HG03342 (cell line): Measurements from ENCODE around the gene TCF4.

ENCODE experiments used
- ATAC-seq: cut with Tn5 transposase; IDR thresholded peaks from one replicate; pipeline ENCODE4 v1.9.1; 2021; ENCODE audit warnings: mild to moderate bottlenecking, moderate library complexity; ENCODE audit not compliant: unreplicated experiment

The TCF4 gene

GRCh38 chr18:55310863-55311262 lies 277.1 kb downstream of the TCF4 start:
- no peak for ATAC-seq

GRCh38 chr18:55310044-55310676 lies 277.8 kb downstream of the TCF4 start:
- no peak for ATAC-seq

DNA sequence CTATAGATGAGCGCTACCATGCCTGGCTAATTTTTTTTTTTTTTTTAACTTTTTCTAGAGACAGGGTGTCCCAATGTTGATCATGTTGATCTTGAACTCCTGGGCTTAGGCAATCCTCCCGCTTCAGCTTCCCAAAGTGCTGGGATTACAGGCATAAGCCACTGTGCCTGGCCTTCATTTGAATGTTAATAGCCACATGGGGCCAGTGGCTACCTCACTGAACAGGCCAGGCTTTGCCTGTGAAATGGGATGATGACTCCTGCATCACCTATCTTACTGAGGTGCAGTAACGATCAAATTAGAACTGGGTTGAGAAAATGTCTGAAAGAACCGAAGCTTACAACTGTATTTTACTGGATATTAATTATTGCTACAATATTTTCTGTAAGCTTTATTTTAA lies 278.7 kb downstream of the TCF4 start:
- no peak for ATAC-seq

GRCh38 chr18:55307505-55307904 lies 280.5 kb downstream of the TCF4 start:
- ATAC-seq: peak; percentile 42

DNA sequence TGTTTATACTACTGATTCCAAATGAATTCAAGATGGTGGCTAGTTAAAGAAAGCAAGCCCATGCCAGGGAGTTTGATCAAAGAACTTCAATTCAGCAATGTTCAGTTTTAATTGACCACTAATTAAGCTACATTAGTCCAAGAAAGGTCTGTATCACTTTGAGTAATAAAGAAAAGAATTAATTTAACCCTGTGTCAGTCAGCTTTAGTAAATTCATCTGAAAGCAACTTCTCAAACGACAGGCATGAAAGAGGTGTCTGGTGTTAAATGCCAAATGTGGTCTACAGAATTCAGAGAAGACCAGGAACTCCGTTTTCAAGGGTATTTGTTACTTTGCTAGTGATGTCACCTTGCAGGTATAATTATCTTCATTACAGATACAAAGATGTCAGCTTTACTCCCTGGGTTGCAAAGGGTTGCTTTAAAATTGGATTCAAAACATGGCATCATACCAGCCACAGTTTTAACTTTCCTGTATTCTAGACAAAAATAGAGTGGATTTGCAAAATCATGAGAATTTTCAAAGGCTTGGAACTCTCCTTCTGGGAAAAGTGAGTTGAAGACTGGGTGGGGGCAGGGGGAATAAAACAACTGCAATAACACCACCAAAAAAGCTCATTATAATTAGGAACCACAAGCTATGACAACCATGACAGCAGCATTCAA lies 281.5 kb downstream of the TCF4 start:
- no peak for ATAC-seq

DNA sequence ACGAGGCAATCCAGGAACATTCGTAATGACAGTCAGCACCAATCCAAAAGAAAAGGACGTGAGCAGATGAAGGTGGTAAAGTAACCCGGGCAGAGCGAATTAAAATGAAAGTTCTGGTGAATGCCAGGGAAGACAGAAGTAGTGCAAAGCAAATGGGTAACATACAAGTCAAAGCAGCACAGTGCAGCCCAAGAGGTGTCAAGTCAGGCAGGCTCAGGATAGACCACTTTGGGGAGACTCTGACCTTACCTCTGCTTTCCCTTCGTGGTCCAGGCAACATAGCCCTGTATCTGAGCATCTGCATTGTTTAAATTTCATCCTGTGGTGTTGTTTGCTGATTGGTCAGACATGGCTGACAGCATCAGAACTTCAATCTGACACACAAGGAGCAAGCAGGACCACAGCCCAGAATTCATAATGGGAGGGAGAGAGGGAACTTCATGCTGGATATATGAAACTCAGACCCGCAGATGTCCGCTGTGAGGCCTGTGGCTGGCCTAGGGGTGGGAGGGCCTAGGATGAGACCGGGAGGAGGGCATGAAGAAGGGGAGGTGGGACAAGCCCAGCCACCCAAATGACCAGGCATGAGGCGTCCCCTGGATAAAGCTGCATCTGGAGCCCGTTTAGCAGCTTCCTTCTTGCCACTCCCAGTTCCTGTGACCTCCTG lies 285.7 kb downstream of the TCF4 start:
- no peak for ATAC-seq

DNA sequence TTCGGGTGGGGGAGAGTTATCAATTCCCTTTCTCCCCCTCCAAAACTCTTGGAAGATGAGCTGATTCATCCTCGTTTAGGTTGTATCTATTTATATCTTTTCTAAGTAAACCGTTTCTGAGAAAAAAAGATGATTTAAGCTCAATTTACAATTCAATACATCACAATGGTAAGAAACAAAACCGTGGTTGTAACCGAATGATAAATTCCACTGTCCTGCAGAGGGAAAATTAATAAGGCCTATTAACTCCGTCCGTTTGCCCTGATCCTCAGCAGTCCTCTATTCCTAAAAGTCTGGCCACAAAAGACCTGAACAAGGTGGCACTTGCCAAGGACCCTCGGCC lies 286.2 kb downstream of the TCF4 start:
- ATAC-seq: no peak

DNA sequence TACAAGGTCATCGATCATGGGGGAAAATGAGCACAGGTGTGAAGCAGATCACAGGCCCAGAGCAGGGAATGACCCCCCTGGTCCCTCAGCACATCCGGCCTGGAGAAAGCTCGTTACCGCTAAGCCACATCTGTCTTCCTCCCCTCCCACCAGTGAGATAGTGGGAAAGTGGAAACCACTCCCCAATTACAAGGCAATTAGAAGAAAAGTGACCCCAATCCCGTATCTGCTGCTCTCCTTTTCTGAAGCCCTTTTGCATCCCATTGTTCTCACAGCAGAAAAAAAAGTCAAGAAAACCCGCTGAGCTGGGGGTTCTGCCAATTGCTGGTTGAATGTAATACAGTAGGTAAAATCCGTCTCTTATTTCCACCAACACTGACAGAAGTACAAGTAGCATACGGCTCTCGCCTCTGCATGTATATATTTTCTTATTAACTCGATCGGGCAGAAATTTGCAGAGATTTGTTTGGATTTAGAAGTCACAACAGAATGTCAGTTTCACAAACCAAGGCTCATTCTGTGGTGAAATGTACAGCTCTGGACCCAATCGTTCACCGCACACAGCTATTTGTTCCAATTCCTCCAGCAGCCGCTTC lies 287.0 kb downstream of the TCF4 start:
- ATAC-seq: no peak

DNA sequence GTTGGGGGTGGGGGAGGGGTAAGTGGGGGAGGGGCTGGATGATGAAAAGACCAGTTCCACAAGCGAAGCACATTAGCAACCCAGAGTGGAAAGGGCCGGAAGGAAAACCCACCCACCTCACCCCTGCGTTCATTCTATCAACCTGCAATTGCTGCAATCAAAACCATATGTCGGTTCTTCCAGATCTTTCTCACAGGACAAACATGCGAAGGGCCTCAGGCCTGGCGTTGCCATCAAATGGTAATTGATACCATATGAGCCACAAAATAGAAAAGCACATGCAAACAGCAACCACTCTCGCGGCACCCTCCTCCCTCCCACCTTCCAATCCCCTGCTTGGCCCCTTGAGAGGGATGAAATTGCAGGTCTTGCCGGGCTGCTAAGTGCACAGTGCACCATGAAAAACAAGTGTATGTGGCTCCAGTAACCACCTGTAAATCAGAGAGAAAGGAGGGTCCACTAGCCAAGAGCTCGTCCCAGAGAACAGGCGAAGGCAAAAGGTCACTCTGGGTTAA lies 287.5 kb downstream of the TCF4 start:
- ATAC-seq: no peak

DNA sequence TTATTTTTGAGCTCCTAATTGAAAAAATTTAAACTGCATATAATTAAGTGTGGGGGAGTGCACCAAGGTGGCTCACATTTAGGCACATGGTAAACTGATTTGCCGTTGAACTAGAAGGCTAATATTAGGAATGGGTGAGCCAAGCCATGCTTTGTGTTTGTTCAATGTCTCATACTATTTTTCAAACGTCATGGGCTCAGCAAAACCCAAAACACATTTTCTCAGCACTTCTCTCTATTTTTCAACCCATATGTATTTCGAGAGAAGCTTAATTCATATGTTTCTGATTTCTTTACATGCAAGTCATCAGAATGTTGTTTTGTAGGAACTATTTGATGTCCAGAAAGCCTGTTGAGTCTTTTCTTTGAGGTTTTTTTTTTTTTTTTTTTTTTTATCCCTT lies 291.2 kb downstream of the TCF4 start:
- no peak for ATAC-seq

GRCh38 chr18:55296115-55296514 lies 291.9 kb downstream of the TCF4 start:
- ATAC-seq: no peak

DNA sequence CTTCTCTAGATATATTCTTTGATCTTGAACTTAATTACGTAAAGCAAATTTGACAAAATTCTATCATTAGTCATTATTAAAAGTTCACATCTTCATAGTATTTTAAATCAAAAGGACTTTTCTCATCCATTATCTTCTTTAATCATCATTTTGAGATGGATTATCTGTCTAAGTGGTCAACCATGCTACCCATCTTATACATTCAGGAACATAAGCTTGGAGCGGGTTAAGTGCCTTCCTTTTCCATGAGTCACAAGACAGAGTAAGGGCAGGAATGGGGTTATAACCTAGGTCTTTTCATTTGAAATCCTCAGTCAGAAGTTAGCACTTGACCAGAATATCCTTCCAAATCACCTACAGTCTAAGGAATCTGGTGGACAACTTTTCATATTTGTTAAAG lies 297.1 kb downstream of the TCF4 start:
- ATAC-seq: no peak

- no peak for ATAC-seq
Measured at GRCh38 chr18:55289775-55290174, 298.2 kb downstream of the TCF4 start.

- no peak for ATAC-seq
Measured at GRCh38 chr18:55289048-55289447, 298.9 kb downstream of the TCF4 start.

GRCh38 chr18:55287935-55288868 lies 299.8 kb downstream of the TCF4 start:
- ATAC-seq: no peak

GRCh38 chr18:55287149-55287806 lies 300.7 kb downstream of the TCF4 start:
- ATAC-seq: no peak

GRCh38 chr18:55286257-55286825 lies 301.7 kb downstream of the TCF4 start:
- ATAC-seq: no peak

DNA sequence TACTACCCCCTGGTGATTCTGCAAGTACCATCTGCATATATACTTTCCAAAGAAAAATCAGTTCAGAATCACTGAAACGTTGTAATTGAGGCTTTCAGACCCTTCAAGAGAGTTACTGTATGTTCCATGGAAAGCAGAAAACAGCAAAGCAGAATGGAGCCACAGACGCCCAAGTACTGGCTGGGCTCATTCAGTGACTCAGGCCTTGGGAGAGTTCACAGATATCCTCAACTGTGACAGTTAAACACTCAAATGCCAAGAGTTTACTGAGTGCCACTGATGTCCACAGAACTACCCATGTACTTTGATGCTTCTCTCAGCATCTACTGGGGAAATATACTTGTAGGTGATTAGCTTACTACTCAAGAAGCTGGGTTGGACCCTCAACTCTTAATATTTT lies 303.4 kb downstream of the TCF4 start:
- ATAC-seq: no peak

GRCh38 chr18:55283309-55283708 lies 304.7 kb downstream of the TCF4 start:
- ATAC-seq: peak; percentile 48

- no peak for ATAC-seq
Measured at GRCh38 chr18:55280503-55280902, 307.5 kb downstream of the TCF4 start.
